Body of pancreas (tissue), 4 donors: Measurements from ENCODE around the gene E2F2. TPM values are rescaled to one million over a fixed set of nuclear protein-coding genes. Genes with fewer than 3 reads are reported as not detected.

ENCODE experiments used
- ATAC-seq: fragments of 150-250 bp; one replicate; pipeline ENCODE4 v1.9.1; 2016
- DNase-seq, 4 donors: peaks; one replicate each; pipeline ENCODE4 v3.0.0-alpha.2; 2019
- H3K27ac ChIP-seq, 4 donors: fragments of 200-600 bp; sonication (generic); 1 replicate in 3 of 4; 2 replicates in 1 of 4; pipeline versions ENCODE4 v1.5.1 to v1.6.1; 2016 to 2019; ENCODE audit warnings: mild to moderate bottlenecking in 1 of 4, mixed read lengths in 1 of 4, moderate library complexity in 1 of 4
- H3K27me3 ChIP-seq, 2 donors: fragments of 200-600 bp; sonication (generic); one replicate each; pipeline ENCODE4 v1.6.0; 2016; ENCODE audit warnings: mild to moderate bottlenecking in 1 of 2
- H3K36me3 ChIP-seq, 2 donors: fragments of 200-600 bp; sonication (generic); replicated peaks in 1 of 2; 2 replicates each; pipeline ENCODE4 v1.5.1; 2016; ENCODE audit warnings: low read depth in 2 of 2; ENCODE audit not compliant: insufficient read depth in 1 of 2
- H3K4me1 ChIP-seq: fragments of 200-600 bp; sonication (generic); one replicate; pipeline ENCODE4 v1.6.0; 2016
- H3K4me3 ChIP-seq, 2 donors: fragments of 200-600 bp; sonication (generic); 1 replicate in 1 of 2; 2 replicates in 1 of 2; pipeline ENCODE4 v1.5.1; 2016 to 2019
- H3K9me3 ChIP-seq, 3 donors: fragments of 200-600 bp; sonication (generic); 1 replicate in 2 of 3; 2 replicates in 1 of 3; pipeline ENCODE4 v1.5.1; 2016
- POLR2A ChIP-seq, 3 donors: fragments of 450-650 bp; IDR thresholded peaks; one replicate each; pipeline ENCODE4 v1.6.1; 2016; ENCODE audit warnings: antibody characterized with exemption in 3 of 3, mild to moderate bottlenecking in 2 of 3
- WGBS, 2 donors: methylation state at CpG; one replicate each; pipeline ENCODE4 v1.1.5; 2017; 5-methylcytosine and 5-hydroxymethylcytosine counted together
- intact Hi-C: fragments of 100-400 bp; cut with DNase I; formaldehyde crosslinking; loops from one replicate; pipeline ENCODE4 v1.15.1; 2023
- total RNA-seq, 2 donors: library from RNA; depleted of rRNA; stranded (reverse); fragments of >200 nt; gene quantifications; one replicate each; pipeline ENCODE4 v1.1.0, GENCODE V29; 2016
- TF ChIP-seq, protein P1 (sequence below), 7 experiments: fragments of 450-650 bp in 4 of 7; fragments of 200-600 bp in 3 of 7; sonication (generic) in 3 of 7; IDR thresholded peaks; one replicate each; pipeline ENCODE4 v1.5.1; 2016 to 2019; ENCODE audit warnings: antibody characterized with exemption in 7 of 7

E2F2 gene
- total RNA-seq, 2 donors from 2014 or later: under 0.01 TPM; not detected in 1

DNA sequence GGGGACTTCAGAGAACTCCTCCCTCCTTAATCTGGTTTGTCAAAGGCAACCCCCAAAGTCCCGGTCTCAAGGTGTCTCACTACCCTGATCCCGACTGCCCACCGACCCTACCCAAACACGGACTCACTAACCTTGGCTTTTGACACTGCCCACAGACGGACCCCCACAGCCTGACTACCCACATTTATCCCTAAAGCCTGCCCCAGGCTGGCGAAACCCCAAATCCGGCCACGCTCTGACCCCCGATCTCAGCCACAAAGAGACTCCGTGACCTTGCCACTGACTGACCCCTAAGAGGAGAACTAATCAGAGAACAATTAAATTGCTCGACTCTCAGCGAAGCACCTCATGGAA lies 23.1 kb upstream of the E2F2 start:
- H3K4me1 ChIP-seq: peaks cover 47% of the 10 kb centered on the region
- WGBS, 2 donors: 40 to 60% methylated on average over 12 of the region's 12 CpGs
- no peak overlapping the region for H3K4me3 ChIP-seq
- DNase-seq (no peak), ATAC-seq (no peak)
- intact Hi-C loops: no loop called here
- H3K36me3 ChIP-seq: no peaks in the 10 kb centered on the region
- no peak for TF ChIP-seq POLR2A (IDR thresholded peaks at IDR 0.05)
- TF ChIP-seq, protein P1, sequence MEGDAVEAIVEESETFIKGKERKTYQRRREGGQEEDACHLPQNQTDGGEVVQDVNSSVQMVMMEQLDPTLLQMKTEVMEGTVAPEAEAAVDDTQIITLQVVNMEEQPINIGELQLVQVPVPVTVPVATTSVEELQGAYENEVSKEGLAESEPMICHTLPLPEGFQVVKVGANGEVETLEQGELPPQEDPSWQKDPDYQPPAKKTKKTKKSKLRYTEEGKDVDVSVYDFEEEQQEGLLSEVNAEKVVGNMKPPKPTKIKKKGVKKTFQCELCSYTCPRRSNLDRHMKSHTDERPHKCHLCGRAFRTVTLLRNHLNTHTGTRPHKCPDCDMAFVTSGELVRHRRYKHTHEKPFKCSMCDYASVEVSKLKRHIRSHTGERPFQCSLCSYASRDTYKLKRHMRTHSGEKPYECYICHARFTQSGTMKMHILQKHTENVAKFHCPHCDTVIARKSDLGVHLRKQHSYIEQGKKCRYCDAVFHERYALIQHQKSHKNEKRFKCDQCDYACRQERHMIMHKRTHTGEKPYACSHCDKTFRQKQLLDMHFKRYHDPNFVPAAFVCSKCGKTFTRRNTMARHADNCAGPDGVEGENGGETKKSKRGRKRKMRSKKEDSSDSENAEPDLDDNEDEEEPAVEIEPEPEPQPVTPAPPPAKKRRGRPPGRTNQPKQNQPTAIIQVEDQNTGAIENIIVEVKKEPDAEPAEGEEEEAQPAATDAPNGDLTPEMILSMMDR (IDR thresholded peaks at IDR 0.05): no peak
- H3K9me3 ChIP-seq: no peaks in the 10 kb centered on the region
- H3K27me3 ChIP-seq: no peaks in the 10 kb centered on the region
- H3K27ac ChIP-seq: peak overlapping the region; percentile 90 to 94 (median 92)

DNA sequence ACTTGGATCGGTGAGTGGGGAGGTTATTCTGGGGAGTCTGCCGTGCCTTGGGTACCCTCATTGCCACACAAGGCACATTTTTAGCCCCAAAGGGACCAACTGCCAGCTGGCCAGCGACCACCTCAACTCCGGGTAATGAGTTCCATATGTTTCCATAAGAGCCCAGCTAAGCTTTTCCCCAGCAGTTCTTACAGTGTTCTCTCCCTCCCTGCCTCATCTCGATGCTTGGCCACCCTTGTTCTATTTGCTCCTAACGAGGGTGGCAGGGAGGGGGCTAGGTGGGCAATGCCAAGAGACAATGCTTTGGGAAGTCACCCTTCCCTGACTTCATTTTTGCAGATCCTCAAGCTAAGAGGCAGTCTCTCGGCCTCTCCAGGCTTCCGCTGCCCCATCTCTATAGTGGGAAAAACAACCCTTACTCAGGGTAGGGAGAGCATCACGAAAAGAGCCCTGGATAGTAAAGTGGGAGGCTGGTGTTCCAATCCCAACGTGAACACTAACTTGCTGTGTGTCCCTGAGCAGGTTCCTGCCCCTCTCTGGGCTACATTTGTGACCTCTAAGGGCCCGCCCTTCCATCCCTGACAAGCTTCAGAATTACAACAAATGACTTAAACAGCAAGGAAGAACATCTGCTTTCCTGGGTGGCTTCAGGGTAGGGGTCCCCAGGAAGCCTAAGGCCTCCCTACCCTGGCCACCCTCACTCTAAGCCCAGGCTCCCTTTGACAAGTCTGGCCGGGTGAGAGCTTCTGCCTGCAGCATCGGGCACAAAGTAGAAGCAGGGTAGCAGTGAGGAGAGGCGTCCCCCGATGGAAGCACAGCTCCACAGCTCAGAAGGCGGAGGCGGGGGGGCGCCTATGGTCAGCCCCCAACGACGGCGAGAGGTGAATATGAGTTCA lies 22.4 kb upstream of the E2F2 start:
- intact Hi-C loops: no loop called here
- ATAC-seq (no peak), DNase-seq (peak in 1 of 4 donors; percentile 9)
- peak overlapping the region; percentile 90 to 94 (median 92) for H3K27ac ChIP-seq
- no peaks in the 10 kb centered on the region for H3K36me3 ChIP-seq
- peaks cover 42% of the 10 kb centered on the region for H3K4me1 ChIP-seq
- no peaks in the 10 kb centered on the region for H3K27me3 ChIP-seq
- no peak overlapping the region for H3K4me3 ChIP-seq
- TF ChIP-seq POLR2A (IDR thresholded peaks at IDR 0.05): no peak
- TF ChIP-seq, protein P1 (IDR thresholded peaks at IDR 0.05): no peak
- H3K9me3 ChIP-seq: no peaks in the 10 kb centered on the region
- WGBS, 2 donors: 73 to 86% methylated on average over 18 to 21 of the region's 21 CpGs

DNA sequence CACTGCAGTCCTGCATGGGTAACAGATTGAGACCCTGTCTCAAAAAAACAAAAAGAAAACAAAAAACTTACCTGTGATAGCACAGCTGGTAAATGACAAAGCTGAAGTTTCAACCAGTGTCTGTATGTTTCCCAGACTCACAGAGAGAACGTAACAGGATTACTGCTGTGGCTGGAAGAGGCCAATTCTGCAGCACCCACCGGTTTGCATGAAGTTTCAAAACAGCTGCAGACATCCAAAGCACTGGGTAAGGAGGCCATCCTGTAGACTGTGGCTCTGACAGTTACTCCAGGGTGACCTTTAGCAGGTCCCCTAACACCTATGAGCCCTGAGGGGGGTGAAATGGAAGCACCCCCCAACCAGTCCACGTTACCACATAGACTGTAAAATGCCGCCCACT lies 20.8 kb upstream of the E2F2 start:
- intact Hi-C loops: no loop called here
- H3K27ac ChIP-seq: no peak overlapping the region
- DNase-seq: no peak
- H3K27me3 ChIP-seq: no peaks in the 10 kb centered on the region
- no peak for TF ChIP-seq POLR2A (IDR thresholded peaks at IDR 0.05)
- TF ChIP-seq, protein P1 (IDR thresholded peaks at IDR 0.05): no peak
- WGBS, 2 donors: 83 to 84% methylated on average over 3 to 4 of the region's 4 CpGs
- no peaks in the 10 kb centered on the region for H3K9me3 ChIP-seq
- no peaks in the 10 kb centered on the region for H3K36me3 ChIP-seq
- H3K4me1 ChIP-seq: peaks cover 29% of the 10 kb centered on the region
- no peak overlapping the region for H3K4me3 ChIP-seq
- ATAC-seq: no peak

DNA sequence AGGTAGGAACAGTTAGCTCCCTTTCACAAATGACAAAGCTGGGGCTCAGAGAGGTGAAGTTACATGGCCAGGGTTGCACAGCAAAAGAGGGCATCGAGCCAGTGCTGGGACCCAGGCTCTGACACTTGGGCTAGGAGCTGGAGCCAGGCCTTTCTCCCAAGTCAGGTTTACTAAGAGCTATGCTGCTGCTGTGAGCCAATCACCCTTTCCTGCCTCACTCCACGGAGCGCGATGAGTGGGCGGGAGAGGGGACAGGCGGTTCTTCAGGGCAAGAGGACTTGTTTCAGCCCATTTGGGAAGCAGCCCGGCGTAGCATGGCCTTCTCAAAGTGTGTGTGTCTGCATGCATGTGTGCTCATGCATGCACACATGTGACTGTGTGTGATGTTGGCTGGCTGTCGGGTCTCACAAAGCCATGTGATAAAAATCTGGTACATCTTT lies 17.7 kb upstream of the E2F2 start:
- DNase-seq: peak in 3 of 4 donors; percentile 28 to 43 (median 38)
- H3K4me1 ChIP-seq: peaks cover 7% of the 10 kb centered on the region
- H3K27ac ChIP-seq: peak overlapping the region in 1 of 4 donors; percentile 44
- H3K36me3 ChIP-seq: no peaks in the 10 kb centered on the region
- no peak overlapping the region for H3K4me3 ChIP-seq
- intact Hi-C loops: no loop called here
- 79 to 82% methylated on average over 9 of the region's 9 CpGs for WGBS, 2 donors
- no peaks in the 10 kb centered on the region for H3K27me3 ChIP-seq
- no peaks in the 10 kb centered on the region for H3K9me3 ChIP-seq
- TF ChIP-seq, protein P1 (IDR thresholded peaks at IDR 0.05): no peak
- no peak for ATAC-seq
